Ishikawa (cell line): Measurements from ENCODE around the gene PTPRN2.

Experiments
- CEBPB ChIP-seq: IDR thresholded peaks from 2 replicates; pipeline ENCODE4 v1.6.1; 2012
- CREB1 ChIP-seq: IDR thresholded peaks from 2 replicates; pipeline ENCODE4 v1.6.1; 2012; ENCODE audit warnings: low read depth
- EGR1 ChIP-seq: IDR thresholded peaks from 2 replicates; pipeline ENCODE4 v1.6.1; 2012
- EP300 ChIP-seq: IDR thresholded peaks from 2 replicates; pipeline ENCODE4 v1.6.1; 2012; ENCODE audit warnings: borderline replicate concordance
- FOXM1 ChIP-seq: IDR thresholded peaks from 2 replicates; pipeline ENCODE4 v1.6.1; 2012; ENCODE audit warnings: low read depth, borderline replicate concordance
- NFIC ChIP-seq: IDR thresholded peaks from 2 replicates; pipeline ENCODE4 v1.6.1; 2012
- RAD21 ChIP-seq: IDR thresholded peaks from 2 replicates; pipeline ENCODE4 v1.6.1; 2012; ENCODE audit warnings: low read depth
- TAF1 ChIP-seq: IDR thresholded peaks from 2 replicates; pipeline ENCODE4 v1.6.1; 2012; ENCODE audit warnings: low read depth, mild to moderate bottlenecking
- TCF12 ChIP-seq: IDR thresholded peaks from 2 replicates; pipeline ENCODE4 v1.6.1; 2012; ENCODE audit warnings: low read depth
- TEAD4 ChIP-seq: IDR thresholded peaks from 2 replicates; pipeline ENCODE4 v1.6.1; 2012
- USF1 ChIP-seq: IDR thresholded peaks from 2 replicates; pipeline ENCODE4 v1.6.1; 2012
- YY1 ChIP-seq: IDR thresholded peaks from 2 replicates; pipeline ENCODE4 v1.6.1; 2012; ENCODE audit warnings: low read depth
- ZBTB7A ChIP-seq: IDR thresholded peaks from 2 replicates; pipeline ENCODE4 v1.6.1; 2012; ENCODE audit warnings: low read depth
- TF ChIP-seq, protein P1 (sequence below): IDR thresholded peaks from 2 replicates; pipeline ENCODE4 v1.6.1; 2012; ENCODE audit warnings: low read depth, mild to moderate bottlenecking
- TF ChIP-seq, protein P2 (sequence below): IDR thresholded peaks from 2 replicates; pipeline ENCODE4 v1.6.1; 2012

PTPRN2 gene

DNA sequence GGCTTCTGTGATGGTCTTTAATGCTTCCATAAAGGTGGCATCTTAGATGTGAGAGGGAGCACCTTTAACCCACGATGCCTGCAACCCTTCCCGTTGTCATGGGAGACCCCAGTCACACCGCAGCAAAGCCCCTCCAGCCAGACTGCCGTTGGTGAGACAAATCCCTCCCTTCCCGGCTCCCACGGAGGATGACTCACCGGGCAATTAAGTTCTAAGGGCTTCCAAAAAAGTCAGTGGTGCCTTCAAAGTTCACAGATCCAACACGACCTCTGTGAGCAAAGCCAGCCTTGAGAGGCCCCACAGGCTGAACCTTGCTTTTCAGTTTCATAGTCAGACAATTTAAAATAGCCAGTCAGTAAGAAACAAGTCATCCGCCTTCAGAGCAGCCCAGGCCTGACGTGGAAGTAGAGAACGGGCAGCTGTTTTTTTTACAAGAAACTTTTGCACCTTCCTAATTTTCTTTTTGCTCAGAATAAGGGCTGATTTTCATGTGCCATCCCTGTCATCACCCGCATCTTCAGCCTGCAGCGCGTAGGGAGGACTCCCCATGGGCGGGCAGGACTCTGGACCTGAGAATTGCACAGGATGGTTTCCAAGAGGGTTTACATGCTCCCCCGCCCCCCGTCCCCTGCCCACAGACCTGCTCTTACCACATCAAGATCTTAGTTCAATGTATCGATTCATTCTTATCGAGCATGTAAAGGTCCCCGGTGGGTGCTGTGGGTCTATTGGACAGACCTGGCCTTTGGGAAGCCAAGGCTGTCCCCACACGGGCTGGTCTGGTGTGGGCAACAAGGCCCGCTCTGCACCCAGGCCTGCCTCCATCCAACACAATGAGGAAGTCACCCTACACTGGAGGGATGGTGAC lies 916.9 kb downstream of the PTPRN2 start:
- TF ChIP-seq, protein P1, sequence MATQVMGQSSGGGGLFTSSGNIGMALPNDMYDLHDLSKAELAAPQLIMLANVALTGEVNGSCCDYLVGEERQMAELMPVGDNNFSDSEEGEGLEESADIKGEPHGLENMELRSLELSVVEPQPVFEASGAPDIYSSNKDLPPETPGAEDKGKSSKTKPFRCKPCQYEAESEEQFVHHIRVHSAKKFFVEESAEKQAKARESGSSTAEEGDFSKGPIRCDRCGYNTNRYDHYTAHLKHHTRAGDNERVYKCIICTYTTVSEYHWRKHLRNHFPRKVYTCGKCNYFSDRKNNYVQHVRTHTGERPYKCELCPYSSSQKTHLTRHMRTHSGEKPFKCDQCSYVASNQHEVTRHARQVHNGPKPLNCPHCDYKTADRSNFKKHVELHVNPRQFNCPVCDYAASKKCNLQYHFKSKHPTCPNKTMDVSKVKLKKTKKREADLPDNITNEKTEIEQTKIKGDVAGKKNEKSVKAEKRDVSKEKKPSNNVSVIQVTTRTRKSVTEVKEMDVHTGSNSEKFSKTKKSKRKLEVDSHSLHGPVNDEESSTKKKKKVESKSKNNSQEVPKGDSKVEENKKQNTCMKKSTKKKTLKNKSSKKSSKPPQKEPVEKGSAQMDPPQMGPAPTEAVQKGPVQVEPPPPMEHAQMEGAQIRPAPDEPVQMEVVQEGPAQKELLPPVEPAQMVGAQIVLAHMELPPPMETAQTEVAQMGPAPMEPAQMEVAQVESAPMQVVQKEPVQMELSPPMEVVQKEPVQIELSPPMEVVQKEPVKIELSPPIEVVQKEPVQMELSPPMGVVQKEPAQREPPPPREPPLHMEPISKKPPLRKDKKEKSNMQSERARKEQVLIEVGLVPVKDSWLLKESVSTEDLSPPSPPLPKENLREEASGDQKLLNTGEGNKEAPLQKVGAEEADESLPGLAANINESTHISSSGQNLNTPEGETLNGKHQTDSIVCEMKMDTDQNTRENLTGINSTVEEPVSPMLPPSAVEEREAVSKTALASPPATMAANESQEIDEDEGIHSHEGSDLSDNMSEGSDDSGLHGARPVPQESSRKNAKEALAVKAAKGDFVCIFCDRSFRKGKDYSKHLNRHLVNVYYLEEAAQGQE = no peak
- TF ChIP-seq EGR1 = no peak
- no peak for TF ChIP-seq USF1
- no peak for TF ChIP-seq NFIC
- no peak for TF ChIP-seq TCF12
- TF ChIP-seq CREB1 = no peak
- TF ChIP-seq ZBTB7A = no peak
- TF ChIP-seq, protein P2, sequence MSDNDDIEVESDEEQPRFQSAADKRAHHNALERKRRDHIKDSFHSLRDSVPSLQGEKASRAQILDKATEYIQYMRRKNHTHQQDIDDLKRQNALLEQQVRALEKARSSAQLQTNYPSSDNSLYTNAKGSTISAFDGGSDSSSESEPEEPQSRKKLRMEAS = no peak
- no peak for TF ChIP-seq CEBPB
- no peak for TF ChIP-seq YY1
- no peak for TF ChIP-seq FOXM1
- TF ChIP-seq TEAD4 = no peak

DNA sequence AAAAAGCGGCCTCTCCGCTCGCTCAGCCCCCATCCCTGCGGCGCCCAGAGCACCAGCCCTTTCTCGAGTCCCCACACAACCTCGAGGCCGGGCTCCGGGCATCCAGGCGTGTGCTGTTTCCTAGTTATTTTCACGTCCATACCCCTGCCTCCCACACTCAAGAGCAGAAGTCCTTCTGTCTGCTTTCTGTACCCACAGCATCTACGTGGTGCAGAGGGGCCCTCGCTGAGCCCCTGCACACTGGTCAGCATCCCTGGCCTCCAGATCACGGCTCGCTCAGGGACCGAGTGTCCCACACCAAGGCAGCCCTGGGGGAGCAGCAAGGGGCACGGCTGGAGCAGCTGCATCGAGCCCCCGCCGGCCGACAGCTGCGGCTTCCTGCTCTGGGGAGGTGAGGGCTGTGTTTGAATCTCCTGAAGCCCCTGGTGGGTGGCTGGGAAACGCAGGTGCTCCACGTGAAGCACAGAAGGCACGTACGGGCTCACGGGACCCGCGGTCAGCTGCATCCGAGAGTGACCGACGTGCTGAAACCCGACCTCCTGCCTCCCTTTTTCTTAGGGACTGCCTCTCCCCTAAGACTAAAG lies 917.8 kb downstream of the PTPRN2 start:
- TF ChIP-seq, protein P1 = no peak
- TF ChIP-seq YY1 = no peak
- TF ChIP-seq, protein P2 = no peak
- no peak for TF ChIP-seq USF1
- TF ChIP-seq CEBPB = no peak
- TF ChIP-seq CREB1 = no peak

GRCh38 chr7:157668884-157669767 lies 918.5 kb downstream of the PTPRN2 start:
- TF ChIP-seq RAD21 (no peak), USF1 (no peak), CREB1 (no peak), ZBTB7A (no peak), YY1 (no peak), TEAD4 (no peak), EP300 (no peak), FOXM1 (no peak), EGR1 (no peak), CEBPB (no peak), NFIC (no peak), TCF12 (no peak), TAF1 (no peak)
- TF ChIP-seq, protein P1 = no peak
- TF ChIP-seq, protein P2 = no peak
